ENCODE data around the gene FUT6.
"Not testable (repeated sequence)": the region's sequence is repeated elsewhere in the genome, so short reads cannot be mapped to it uniquely, and the experiment has no call there.

GRCh38 chr19:5841735-5842111 lies 2.2 kb upstream of the FUT6 start:
- TF ChIP-seq POLR2A, CTCF, POLR2AphosphoS5 (IDR thresholded peaks at IDR 0.05): not testable (repeated sequence)
